Naive B cell (primary cell): ENCODE measurements around the gene SLC24A3. TPM values are rescaled to one million over a fixed set of nuclear protein-coding genes. Genes with fewer than 3 reads are reported as not detected.

ENCODE experiments used
- ATAC-seq, 2 donors: fragments of 150-1000 bp; cut with Tn5 transposase; 2 replicates each; pipeline ENCODE4 v1.10.0; 2021; ENCODE audit warnings: low read depth in 2 of 2, mild to moderate bottlenecking in 2 of 2, moderate library complexity in 2 of 2
- DNase-seq: peaks from one replicate; pipeline ENCODE4 v3.0.0; 2022
- H3K27ac Mint-ChIP-seq, 6 donors: one replicate each; pipeline ENCODE4 v1.8.0; 2020 to 2022; ENCODE audit warnings: mild to moderate bottlenecking in 6 of 6, mixed read lengths in 6 of 6, moderate library complexity in 5 of 6, inconsistent platforms in 2 of 6
- H3K27me3 Mint-ChIP-seq, 3 donors: one replicate each; pipeline ENCODE4 v1.8.0; 2021 to 2022; ENCODE audit warnings: mixed read lengths in 3 of 3, mild to moderate bottlenecking in 1 of 3
- H3K36me3 Mint-ChIP-seq, 2 donors: one replicate each; pipeline ENCODE4 v1.8.0; 2020 to 2022; ENCODE audit warnings: mixed read lengths in 2 of 2, inconsistent platforms in 1 of 2, mild to moderate bottlenecking in 1 of 2
- H3K4me1 Mint-ChIP-seq, 3 donors: one replicate each; pipeline ENCODE4 v1.8.0; 2020 to 2022; ENCODE audit warnings: mixed read lengths in 3 of 3, inconsistent platforms in 1 of 3, mild to moderate bottlenecking in 1 of 3, moderate library complexity in 1 of 3
- H3K4me3 Mint-ChIP-seq, 8 donors: one replicate each; pipeline ENCODE4 v1.8.0; 2020 to 2022; ENCODE audit warnings: mild to moderate bottlenecking in 8 of 8, mixed read lengths in 8 of 8, moderate library complexity in 8 of 8, inconsistent platforms in 2 of 8
- H3K9me3 Mint-ChIP-seq, 7 donors: one replicate each; pipeline ENCODE4 v1.8.0; 2020 to 2022; ENCODE audit warnings: mixed read lengths in 7 of 7, mild to moderate bottlenecking in 5 of 7, inconsistent platforms in 2 of 7, moderate library complexity in 1 of 7
- polyA plus RNA-seq, 6 donors: library from polyadenylated mRNA; unstranded; fragments of 300-500 nt; fragmentation: Illumina TruSeq; gene quantifications; one replicate each; pipeline ENCODE4 v1.2.3, GENCODE V29; 2021; ENCODE audit warnings: low read depth in 6 of 6

The SLC24A3 gene
- polyA plus RNA-seq, 6 donors from 2014 or later: 0.09 to 0.13 TPM; not detected in 4

DNA sequence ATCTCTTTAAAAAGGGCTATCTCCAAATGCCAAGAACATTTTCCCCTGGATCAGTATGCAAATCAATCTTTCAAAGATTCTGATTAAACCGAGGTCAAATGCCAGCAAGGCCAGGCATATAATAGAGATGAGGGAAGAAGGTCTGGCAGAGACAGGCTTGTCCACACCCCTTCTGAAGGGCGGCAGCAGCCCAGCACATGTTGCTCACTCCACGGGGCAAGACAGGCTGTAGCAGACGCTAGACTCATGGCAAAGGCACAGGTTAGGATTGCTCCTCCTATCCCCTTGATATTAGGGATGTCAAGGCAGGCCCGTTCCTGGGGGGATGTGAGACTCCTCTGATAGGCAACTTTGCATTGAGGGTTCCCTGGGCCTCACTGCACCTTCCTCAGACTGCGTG is 440.9 kb downstream of the SLC24A3 start:
- H3K27me3 Mint-ChIP-seq: peaks cover 0 to 13% (median 8%) of the 10 kb centered on the region in 3 donors
- no peak overlapping the region for H3K4me3 Mint-ChIP-seq
- no peak for ATAC-seq
- H3K36me3 Mint-ChIP-seq: peaks cover 0 to 8% of the 10 kb centered on the region in 2 donors
- H3K4me1 Mint-ChIP-seq: peaks cover 9 to 21% (median 21%) of the 10 kb centered on the region in 3 donors
- peaks cover 0 to 10% (median 3%) of the 10 kb centered on the region in 7 donors for H3K9me3 Mint-ChIP-seq
- no peak for DNase-seq
- peak overlapping the region in 1 of 6 donors; percentile 45 for H3K27ac Mint-ChIP-seq

DNA sequence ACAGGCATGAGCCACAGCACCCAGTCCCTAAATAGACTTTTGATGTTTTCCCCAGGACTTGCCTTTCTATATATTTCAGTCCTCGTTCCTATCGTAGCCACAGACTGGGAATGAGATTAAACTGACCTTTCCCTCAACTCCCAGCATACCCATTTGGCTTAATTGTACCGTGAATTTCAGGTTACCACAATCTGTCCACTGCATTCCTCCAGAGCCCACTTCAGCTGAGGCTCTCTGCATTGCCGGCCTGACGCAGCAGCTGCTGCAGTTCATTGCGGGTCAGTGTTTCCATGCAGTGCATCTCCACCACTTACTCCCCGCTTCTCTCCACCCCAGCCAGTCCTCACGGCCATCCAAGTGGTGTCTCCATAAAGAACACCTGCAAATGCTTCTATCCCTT is 442.5 kb downstream of the SLC24A3 start:
- Mint-ChIP-seq H3K4me3 (no peak overlapping the region), H3K27me3 (peaks cover 0 to 13% (median 8%) of the 10 kb centered on the region in 3 donors), H3K4me1 (peaks cover 18 to 34% (median 29%) of the 10 kb centered on the region in 3 donors), H3K9me3 (peaks cover 0 to 10% (median 3%) of the 10 kb centered on the region in 7 donors), H3K36me3 (peaks cover 0 to 8% of the 10 kb centered on the region in 2 donors), H3K27ac (peak overlapping the region in 1 of 6 donors; percentile 34)
- no peak for DNase-seq
- ATAC-seq: no peak

DNA sequence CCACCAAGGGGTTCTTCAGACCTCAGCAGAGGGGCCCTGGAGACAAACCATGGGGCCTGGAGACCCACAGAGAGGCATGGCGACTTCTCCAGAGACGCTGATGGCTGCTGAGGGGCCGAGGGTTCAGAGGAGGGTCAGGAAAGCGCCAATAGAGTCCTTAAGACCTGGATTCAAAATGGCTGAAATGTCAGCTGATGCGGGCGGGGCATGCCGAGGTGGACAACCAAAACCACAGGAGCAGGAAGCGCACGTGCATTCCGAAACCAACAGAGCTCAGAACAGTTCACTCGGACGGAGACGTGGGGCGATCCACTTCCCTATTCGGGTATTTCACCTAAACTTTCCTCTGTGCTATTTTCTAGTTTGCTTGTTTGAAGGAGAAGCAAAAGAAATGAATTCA is 445.7 kb downstream of the SLC24A3 start:
- Mint-ChIP-seq H3K4me3 (peak overlapping the region; percentile 27 to 86 (median 64)), H3K4me1 (peaks cover 17 to 27% (median 18%) of the 10 kb centered on the region in 3 donors), H3K9me3 (peaks cover 0 to 6% (median 0%) of the 10 kb centered on the region in 7 donors), H3K36me3 (peaks cover 0 to 8% of the 10 kb centered on the region in 2 donors), H3K27me3 (peaks cover 6 to 22% (median 21%) of the 10 kb centered on the region in 3 donors), H3K27ac (peak overlapping the region; percentile 4 to 94 (median 80))
- ATAC-seq (peak; percentile 95), DNase-seq (peak; percentile 61)

DNA sequence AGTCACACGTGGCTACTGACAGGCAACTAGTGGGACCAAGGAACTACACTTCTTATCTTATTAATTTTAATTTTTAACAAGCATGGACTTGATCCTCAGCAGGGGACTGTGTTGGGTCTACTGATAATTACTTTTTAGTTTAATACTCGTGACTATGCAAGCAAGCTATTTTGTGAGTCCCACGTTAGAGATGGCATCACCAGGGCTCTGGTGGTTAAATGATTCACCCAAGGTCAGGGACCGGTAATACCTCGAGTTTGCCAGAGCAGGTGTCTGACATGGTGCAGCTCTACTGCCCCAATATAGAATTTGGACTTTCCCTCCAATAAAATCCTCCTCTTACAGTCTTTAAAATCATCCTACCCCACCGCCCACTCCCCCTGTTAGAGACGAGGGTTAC is 447.0 kb downstream of the SLC24A3 start:
- Mint-ChIP-seq H3K36me3 (peaks cover 0 to 8% of the 10 kb centered on the region in 2 donors), H3K4me1 (peaks cover 18 to 26% (median 21%) of the 10 kb centered on the region in 3 donors), H3K27ac (peak overlapping the region in 1 of 6 donors; percentile 68), H3K4me3 (peak overlapping the region in 3 of 8 donors; percentile 22 to 62 (median 28)), H3K9me3 (peaks cover 0 to 6% (median 0%) of the 10 kb centered on the region in 7 donors), H3K27me3 (peaks cover 18 to 35% (median 29%) of the 10 kb centered on the region in 3 donors)
- DNase-seq (no peak), ATAC-seq (no peak)

DNA sequence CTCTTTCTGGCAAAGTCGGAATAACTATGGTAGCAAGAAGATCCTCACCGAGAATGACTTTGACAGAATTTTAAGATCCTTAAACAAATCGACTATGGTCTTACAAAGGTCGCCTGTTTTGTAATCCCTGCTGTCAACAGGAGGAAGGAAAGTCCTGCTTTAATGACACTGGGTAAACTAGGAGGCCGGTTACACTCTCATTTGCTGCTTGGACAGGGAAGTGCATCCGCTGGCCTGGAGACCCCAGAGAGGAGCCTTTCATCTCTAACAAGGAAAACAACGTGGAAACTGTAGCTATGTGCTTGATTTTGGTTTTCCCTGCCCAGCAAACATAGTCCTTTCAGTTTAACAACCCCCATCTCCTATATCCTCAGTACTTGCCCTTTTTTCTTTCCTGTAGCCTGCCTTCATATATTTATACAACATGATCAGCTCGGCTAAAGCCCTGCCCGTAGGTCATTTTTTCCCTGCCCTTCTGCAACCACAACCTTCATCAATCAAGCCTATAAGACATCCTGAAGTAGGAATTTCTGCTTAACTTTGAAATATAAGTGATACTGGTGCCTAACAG is 448.5 kb downstream of the SLC24A3 start:
- peaks cover 0 to 8% of the 10 kb centered on the region in 2 donors for H3K36me3 Mint-ChIP-seq
- DNase-seq: no peak
- peaks cover 18 to 26% (median 21%) of the 10 kb centered on the region in 3 donors for H3K4me1 Mint-ChIP-seq
- H3K27ac Mint-ChIP-seq: peak overlapping the region in 4 of 6 donors; percentile 4 to 80 (median 4)
- H3K4me3 Mint-ChIP-seq: no peak overlapping the region
- peaks cover 0 to 6% (median 0%) of the 10 kb centered on the region in 7 donors for H3K9me3 Mint-ChIP-seq
- peaks cover 18 to 41% (median 31%) of the 10 kb centered on the region in 3 donors for H3K27me3 Mint-ChIP-seq
- ATAC-seq: no peak

DNA sequence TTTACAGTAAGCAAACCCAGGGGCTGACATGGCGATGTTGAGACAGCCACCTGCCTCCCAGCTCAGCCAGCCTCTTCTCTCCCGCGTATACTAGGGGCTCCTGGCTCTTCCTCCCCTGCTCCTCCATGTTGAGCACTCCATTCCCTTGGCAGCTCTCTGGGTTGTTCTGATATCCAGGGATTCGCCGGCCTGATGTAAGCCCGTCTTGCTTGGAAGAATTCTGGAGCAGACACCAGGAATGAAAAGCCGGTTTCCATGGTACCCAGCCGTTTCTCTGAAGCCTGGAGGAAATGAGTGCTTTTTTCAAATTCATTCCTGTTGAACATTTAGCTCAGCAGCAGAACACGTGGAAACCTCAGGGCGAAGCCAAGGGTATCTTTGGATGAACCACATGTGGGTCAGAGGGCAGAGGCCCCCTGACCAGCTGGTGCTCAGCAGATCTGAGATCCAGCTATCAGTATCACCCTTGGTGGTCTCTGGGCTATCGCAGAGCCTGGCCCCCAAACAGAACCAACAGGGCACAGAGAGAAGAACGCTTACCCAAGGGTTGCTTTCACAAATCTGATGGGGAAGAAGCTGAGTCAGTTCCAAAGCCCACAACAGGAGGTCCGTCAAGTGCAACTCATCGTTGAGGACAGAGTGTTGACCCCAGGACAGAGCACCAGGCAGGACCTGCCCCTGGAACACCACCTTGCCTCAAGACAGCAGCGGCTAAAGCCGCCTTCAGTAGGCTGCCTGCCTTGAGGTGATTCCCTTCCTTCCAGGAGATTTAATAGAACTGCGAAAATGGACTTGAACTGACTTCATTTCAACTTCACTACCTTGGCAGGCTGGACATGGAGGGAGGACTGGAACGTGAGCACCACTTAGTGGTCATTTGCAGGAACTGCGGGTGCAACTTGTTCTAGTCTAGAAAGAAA is 449.5 kb downstream of the SLC24A3 start:
- Mint-ChIP-seq H3K9me3 (peaks cover 0 to 6% (median 0%) of the 10 kb centered on the region in 7 donors), H3K27me3 (peaks cover 23 to 46% (median 42%) of the 10 kb centered on the region in 3 donors), H3K4me1 (peaks cover 18 to 26% (median 21%) of the 10 kb centered on the region in 3 donors), H3K36me3 (peaks cover 0 to 8% of the 10 kb centered on the region in 2 donors), H3K27ac (peak overlapping the region in 2 of 6 donors; percentile 79 to 80), H3K4me3 (no peak overlapping the region)
- ATAC-seq (peak; percentile 19 to 34), DNase-seq (peak; percentile 46)

DNA sequence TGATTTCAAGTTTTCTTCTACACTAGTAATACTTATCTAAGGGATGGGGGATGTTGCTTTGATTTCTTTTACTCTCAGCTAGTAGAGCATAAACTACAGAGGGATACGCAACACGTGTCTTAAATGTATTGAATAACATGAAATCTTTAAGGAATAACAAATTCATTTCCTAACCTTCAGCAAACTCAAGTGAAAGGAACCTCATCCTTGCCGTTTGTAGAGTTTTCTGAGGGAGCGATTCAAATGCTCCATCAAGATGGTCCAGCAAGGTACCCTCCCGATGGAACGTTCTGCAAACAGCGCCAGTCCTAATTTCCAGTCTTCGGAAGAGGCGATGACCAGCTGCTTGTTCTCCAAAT is 450.2 kb downstream of the SLC24A3 start:
- Mint-ChIP-seq H3K9me3 (peaks cover 0 to 4% (median 0%) of the 10 kb centered on the region in 7 donors), H3K36me3 (peaks cover 0 to 6% of the 10 kb centered on the region in 2 donors), H3K4me1 (peaks cover 16 to 24% (median 20%) of the 10 kb centered on the region in 3 donors), H3K27me3 (peaks cover 24 to 47% (median 43%) of the 10 kb centered on the region in 3 donors), H3K27ac (no peak overlapping the region), H3K4me3 (no peak overlapping the region)
- DNase-seq (no peak), ATAC-seq (no peak)

DNA sequence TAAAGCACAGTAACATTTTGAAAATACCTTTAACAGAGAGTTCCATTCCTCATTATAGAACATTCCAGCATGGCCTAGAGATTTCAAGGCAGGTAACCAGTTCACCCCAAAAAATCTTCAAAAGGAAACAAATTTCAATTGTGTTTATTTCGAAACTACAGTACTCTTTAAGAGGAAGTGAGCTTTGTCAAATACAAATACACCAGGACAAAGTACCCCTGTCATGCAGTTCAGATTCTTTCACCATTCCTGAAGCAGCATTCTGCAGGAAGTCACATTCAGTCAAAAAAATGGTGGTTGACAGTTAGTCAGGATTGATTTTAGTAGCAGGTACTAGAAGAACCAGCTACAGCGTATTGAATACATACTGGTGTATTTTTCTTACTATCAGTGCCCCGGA is 456.0 kb downstream of the SLC24A3 start:
- Mint-ChIP-seq H3K4me3 (no peak overlapping the region), H3K27ac (no peak overlapping the region), H3K27me3 (peaks cover 32 to 52% (median 51%) of the 10 kb centered on the region in 3 donors), H3K4me1 (peaks cover 10 to 20% (median 19%) of the 10 kb centered on the region in 3 donors), H3K36me3 (no peaks in the 10 kb centered on the region), H3K9me3 (peaks cover 0 to 3% (median 0%) of the 10 kb centered on the region in 7 donors)
- DNase-seq: no peak
- ATAC-seq: peak in 1 of 2 donors; percentile 33

DNA sequence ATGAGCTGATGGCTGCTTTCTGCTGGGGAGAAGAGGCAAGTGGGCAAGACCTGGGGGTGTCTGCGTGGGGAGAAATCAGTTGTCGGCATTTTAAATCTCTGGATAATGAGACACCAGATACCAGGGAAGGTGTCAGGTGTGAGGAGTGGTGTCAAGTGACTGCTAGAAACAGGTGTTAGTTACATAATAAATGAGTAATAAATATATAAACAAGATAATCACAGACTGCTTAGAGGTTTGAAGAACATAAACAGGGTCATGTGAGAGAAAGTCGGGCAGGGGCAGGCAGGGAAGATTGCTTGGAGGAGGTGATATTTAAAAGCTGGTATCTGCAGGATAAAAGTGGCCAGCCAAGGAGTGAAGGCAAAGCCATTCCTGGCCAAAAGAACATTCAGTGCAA is 458.4 kb downstream of the SLC24A3 start:
- DNase-seq (no peak), ATAC-seq (no peak)
- Mint-ChIP-seq H3K27ac (no peak overlapping the region), H3K4me1 (peaks cover 10 to 19% (median 17%) of the 10 kb centered on the region in 3 donors), H3K4me3 (no peak overlapping the region), H3K9me3 (peaks cover 0 to 3% (median 0%) of the 10 kb centered on the region in 7 donors), H3K36me3 (no peaks in the 10 kb centered on the region), H3K27me3 (peaks cover 28 to 55% (median 35%) of the 10 kb centered on the region in 3 donors)

DNA sequence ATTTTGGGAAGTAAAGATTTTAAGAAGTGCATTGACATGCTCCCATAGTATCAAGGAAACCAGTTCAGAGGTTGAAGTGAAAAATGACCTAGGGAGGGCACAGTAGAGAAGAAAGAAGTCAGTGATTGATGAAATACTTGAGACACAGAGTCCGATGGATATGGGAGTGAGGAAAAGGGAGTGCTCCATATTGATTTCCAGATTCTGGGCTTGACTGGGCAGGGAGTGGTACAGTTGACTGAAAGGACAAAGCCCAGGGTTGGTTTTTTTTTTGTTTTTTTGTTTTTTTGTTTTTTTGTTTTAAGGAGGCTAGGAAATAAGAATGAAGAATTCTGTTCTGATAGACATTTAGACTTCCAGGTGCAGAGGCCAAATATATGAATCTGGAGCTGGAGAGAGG is 458.9 kb downstream of the SLC24A3 start:
- Mint-ChIP-seq H3K27ac (peak overlapping the region in 2 of 6 donors; percentile 34 to 39), H3K4me3 (peak overlapping the region in 1 of 8 donors; percentile 13), H3K9me3 (peaks cover 0 to 3% (median 0%) of the 10 kb centered on the region in 7 donors), H3K4me1 (peaks cover 10 to 19% (median 17%) of the 10 kb centered on the region in 3 donors), H3K36me3 (no peaks in the 10 kb centered on the region), H3K27me3 (peaks cover 30 to 49% (median 35%) of the 10 kb centered on the region in 3 donors)
- no peak for ATAC-seq
- no peak for DNase-seq

DNA sequence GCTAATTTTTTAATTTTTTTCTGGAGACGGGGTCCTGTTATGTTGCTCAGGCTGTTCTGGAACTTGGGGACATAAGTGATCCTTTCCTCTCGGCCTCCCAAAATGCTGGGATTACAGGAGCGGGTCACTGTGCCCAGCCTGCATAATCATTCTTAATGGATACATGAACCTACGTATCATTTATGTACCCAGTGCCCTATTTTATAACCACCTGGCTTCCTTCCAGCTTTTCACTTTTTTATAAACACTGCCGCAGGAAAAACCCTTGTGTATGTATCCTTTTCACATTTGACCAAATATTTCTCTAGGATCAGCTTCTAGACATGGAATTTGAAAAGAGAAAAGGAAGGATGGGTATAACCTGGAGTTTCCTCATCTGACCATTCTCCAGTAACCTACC is 460.1 kb downstream of the SLC24A3 start:
- Mint-ChIP-seq H3K9me3 (peaks cover 0 to 3% (median 0%) of the 10 kb centered on the region in 7 donors), H3K4me1 (peaks cover 10 to 19% (median 17%) of the 10 kb centered on the region in 3 donors), H3K27me3 (peaks cover 24 to 42% (median 29%) of the 10 kb centered on the region in 3 donors), H3K36me3 (no peaks in the 10 kb centered on the region), H3K27ac (no peak overlapping the region), H3K4me3 (no peak overlapping the region)
- DNase-seq: no peak
- ATAC-seq: no peak

DNA sequence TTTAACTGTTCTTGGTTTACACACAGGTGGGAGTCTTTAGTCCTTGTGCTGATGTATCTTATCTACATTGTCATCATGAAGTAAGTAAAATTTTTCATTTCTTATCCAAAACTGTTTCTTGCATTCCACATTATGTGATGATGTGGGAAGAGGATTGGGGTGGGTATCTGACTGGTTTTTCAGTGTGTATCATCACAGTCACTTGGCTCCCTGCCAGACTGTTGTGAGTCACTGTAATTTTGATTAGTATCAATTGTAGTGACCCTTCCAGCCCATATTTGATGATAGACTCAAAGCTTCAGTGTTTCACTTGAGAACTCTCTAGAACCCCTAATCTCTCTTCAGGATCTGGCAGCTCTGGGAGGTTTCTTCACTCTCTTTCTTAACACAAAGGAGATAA is 461.1 kb downstream of the SLC24A3 start:
- Mint-ChIP-seq H3K4me3 (no peak overlapping the region), H3K9me3 (peaks cover 0 to 3% (median 0%) of the 10 kb centered on the region in 7 donors), H3K36me3 (no peaks in the 10 kb centered on the region), H3K4me1 (peaks cover 10 to 16% (median 15%) of the 10 kb centered on the region in 3 donors), H3K27ac (no peak overlapping the region), H3K27me3 (peaks cover 24 to 42% (median 29%) of the 10 kb centered on the region in 3 donors)
- DNase-seq (no peak), ATAC-seq (no peak)

DNA sequence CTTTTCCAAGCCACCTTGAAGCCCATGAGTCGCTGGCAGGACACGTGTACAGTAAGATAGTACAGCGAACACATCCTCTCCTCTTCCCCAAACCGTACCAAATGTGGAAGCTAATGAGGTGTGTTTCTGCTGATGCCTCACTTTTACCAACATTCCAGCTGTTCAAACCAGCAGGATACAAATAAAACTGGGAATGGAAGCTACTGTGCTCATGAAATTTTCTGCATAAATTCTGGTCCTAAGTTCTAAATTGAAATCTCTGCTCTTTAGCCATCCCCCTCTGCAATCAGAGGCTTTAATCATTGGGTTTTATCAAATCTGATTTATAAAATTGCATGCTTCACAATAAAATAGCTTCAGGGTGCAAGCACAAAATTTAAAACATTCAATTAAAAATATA is 463.8 kb downstream of the SLC24A3 start:
- H3K4me3 Mint-ChIP-seq: no peak overlapping the region
- H3K4me1 Mint-ChIP-seq: peaks cover 10 to 11% (median 10%) of the 10 kb centered on the region in 3 donors
- H3K36me3 Mint-ChIP-seq: no peaks in the 10 kb centered on the region
- H3K9me3 Mint-ChIP-seq: peaks cover 0 to 7% (median 3%) of the 10 kb centered on the region in 7 donors
- H3K27ac Mint-ChIP-seq: no peak overlapping the region
- ATAC-seq (no peak), DNase-seq (no peak)
- peaks cover 30 to 37% (median 31%) of the 10 kb centered on the region in 3 donors for H3K27me3 Mint-ChIP-seq
